T-helper 17 cell (primary cell): ENCODE results near the gene RARB. TPM values are rescaled to one million over a fixed set of nuclear protein-coding genes. Genes with fewer than 3 reads are reported as not detected.

ENCODE experiments used
- ATAC-seq: fragments of 150-1000 bp; cut with Tn5 transposase; 2 replicates; pipeline ENCODE4 v1.10.0; 2021; ENCODE audit warnings: mild to moderate bottlenecking, moderate library complexity
- DNase-seq, 3 donors: peaks; one replicate each; pipeline versions ENCODE4 v3.0.0 to v3.0.0-alpha.2; 2020 to 2021
- H3K9me3 ChIP-seq: one replicate; pipeline ENCODE4 v1.7.0; 2013; ENCODE audit warnings: low read length, mild to moderate bottlenecking; ENCODE audit not compliant: control insufficient read depth, poor library complexity, severe bottlenecking
- H3K27ac Mint-ChIP-seq: one replicate; pipeline ENCODE4 v1.8.0; 2022; ENCODE audit warnings: mild to moderate bottlenecking, moderate library complexity, mixed read lengths
- H3K27me3 Mint-ChIP-seq: one replicate; pipeline ENCODE4 v1.8.0; 2022; ENCODE audit warnings: mixed read lengths
- H3K36me3 Mint-ChIP-seq: one replicate; pipeline ENCODE4 v1.8.0; 2022; ENCODE audit warnings: low read depth, mixed read lengths
- H3K4me1 Mint-ChIP-seq: one replicate; pipeline ENCODE4 v1.8.0; 2022; ENCODE audit warnings: mild to moderate bottlenecking, mixed read lengths
- H3K4me3 Mint-ChIP-seq: one replicate; pipeline ENCODE4 v1.8.0; 2022; ENCODE audit warnings: mild to moderate bottlenecking, moderate library complexity, mixed read lengths
- total RNA-seq, 4 donors: library from RNA in 2 of 4; stranded (reverse) in 2 of 4; gene quantifications; one replicate each; pipeline ENCODE4 v1.2.3 and lab custom pipeline; 2022 to 2026

The RARB gene
- total RNA-seq, 2 donors from 2014 or later, result not detected

DNA sequence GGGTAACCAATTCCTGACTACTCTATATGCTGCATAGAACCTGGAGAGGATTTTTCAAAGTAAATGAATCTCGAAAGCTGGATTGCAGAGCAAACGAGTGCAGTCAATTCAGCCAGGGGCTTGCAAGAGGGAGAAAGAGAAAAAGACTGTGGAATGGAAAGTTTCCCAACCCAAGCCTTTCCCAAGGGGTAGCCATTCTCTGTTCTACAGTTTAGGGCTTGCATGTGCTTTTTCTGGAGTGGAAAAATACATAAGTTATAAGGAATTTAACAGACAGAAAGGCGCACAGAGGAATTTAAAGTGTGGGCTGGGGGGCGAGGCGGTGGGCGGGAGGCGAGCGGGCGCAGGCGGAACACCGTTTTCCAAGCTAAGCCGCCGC lies 511 bp upstream of the RARB start:
- Mint-ChIP-seq H3K36me3 (no peaks in the 10 kb centered on the region), H3K27ac (no peak overlapping the region), H3K4me3 (peak overlapping the region; percentile 49), H3K4me1 (peaks cover 4% of the 10 kb centered on the region), H3K27me3 (peaks cover 71% of the 10 kb centered on the region)
- no peak for ATAC-seq
- H3K9me3 ChIP-seq, result no peaks in the 10 kb centered on the region
- no peak for DNase-seq

DNA sequence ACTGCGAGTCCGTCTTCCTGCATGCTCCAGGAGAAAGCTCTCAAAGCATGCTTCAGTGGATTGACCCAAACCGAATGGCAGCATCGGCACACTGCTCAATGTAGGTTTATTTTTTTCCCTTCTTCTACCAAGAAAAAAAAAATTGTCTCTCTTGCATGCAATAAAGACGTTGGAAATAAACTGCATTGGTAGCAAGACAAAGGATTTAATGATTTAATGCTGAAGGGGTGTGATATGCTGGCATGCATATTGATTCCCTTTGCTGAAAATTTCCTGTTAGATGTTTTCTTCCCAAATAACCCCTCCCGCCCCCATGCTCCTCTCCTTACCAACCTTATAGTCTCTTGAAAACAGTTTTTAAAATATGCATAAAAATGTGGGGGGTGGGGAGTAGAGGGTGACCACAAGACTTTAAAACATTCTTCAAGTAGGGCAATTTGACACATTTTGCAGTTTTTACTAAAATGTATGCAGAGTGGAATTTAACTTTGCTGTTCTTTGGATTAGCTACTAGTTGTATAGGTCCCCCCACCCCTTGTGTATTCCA lies 799 bp downstream of the RARB start:
- H3K4me1 Mint-ChIP-seq, result peaks cover 4% of the 10 kb centered on the region
- no peak overlapping the region for H3K4me3 Mint-ChIP-seq
- DNase-seq, result no peak
- no peaks in the 10 kb centered on the region for H3K36me3 Mint-ChIP-seq
- no peak overlapping the region for H3K27ac Mint-ChIP-seq
- no peak for ATAC-seq
- H3K9me3 ChIP-seq, result no peaks in the 10 kb centered on the region
- peaks cover 68% of the 10 kb centered on the region for H3K27me3 Mint-ChIP-seq

DNA sequence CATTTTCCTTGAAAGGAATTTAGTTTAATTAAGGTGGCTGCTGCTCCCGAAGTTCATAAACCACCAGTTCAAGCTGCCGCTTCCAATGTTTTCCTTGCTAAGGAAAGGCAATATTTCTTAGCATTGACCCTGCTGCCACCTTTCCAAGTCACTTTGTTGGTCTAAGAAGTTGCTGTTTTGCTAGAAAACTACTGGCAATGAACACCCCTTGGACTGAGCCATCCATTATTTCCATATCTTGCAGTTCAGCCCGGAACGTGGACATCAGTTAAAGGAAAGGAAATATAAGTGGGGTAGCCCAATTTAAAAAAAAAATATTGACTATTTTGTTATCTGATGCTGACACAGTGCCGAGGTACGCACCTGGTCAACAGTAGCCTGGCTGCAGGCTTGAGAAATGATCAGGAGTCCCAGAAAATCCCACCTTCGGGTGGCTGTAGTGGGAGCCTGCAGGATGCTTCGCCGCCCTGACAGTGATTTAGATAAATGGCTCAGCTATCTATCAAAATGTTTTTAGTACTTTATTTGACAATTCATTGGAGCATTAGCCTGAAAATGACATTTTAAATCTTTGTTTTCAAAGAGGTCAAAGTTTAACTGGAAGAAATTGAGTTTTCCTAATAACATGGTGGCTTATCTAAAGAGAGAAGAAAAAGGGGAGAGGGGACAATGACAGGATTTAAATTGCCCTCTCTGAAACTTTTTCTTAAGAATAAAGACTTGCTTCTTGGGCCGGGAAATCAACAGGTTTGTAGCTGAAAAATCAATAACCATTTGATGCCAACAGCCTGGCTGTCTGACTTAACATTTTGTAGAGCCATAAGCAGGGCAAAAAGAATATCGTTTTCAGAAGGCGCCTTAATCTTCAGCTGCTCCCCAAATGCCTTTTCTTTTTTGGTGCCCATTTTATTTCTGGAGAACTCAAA lies 1.6 kb downstream of the RARB start:
- no peak overlapping the region for H3K27ac Mint-ChIP-seq
- no peak overlapping the region for H3K4me3 Mint-ChIP-seq
- H3K27me3 Mint-ChIP-seq, result peaks cover 63% of the 10 kb centered on the region
- peaks cover 4% of the 10 kb centered on the region for H3K4me1 Mint-ChIP-seq
- ATAC-seq, result no peak
- no peaks in the 10 kb centered on the region for H3K36me3 Mint-ChIP-seq
- H3K9me3 ChIP-seq, result no peaks in the 10 kb centered on the region
- DNase-seq, result no peak

DNA sequence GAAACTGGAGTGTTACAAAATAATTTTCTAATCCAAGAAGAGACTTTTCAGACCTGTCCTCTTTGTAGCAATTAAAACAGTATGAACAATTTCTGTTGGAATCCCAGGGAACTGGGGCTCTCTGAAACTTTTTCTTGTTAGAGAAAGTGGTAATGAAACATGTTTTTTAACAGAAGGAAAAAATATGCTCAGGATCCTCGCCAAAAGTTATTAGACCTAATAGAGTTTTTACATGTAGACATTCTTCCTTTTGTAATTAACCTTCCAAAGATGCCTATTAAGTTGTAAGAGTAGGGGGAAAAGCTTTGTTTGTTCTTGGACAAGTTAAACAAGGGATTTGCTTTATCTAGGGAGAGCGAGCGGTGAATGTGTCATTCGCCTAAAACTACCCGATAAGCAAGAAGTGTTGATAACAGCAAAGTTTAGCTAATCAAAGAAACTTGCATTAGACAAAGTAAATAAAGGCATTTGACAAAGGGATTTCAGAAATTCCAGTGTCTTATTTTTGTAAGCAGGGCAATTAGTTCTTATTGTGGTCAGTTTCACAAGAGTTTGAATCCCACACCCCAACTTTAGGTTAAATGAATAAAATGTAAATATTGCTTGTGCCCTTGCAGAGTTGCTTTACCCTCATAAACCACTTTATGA lies 2.3 kb downstream of the RARB start:
- Mint-ChIP-seq H3K4me3 (no peak overlapping the region), H3K36me3 (no peaks in the 10 kb centered on the region), H3K4me1 (peaks cover 4% of the 10 kb centered on the region), H3K27ac (no peak overlapping the region), H3K27me3 (peaks cover 55% of the 10 kb centered on the region)
- DNase-seq (no peak), ATAC-seq (no peak)
- H3K9me3 ChIP-seq, result no peaks in the 10 kb centered on the region

DNA sequence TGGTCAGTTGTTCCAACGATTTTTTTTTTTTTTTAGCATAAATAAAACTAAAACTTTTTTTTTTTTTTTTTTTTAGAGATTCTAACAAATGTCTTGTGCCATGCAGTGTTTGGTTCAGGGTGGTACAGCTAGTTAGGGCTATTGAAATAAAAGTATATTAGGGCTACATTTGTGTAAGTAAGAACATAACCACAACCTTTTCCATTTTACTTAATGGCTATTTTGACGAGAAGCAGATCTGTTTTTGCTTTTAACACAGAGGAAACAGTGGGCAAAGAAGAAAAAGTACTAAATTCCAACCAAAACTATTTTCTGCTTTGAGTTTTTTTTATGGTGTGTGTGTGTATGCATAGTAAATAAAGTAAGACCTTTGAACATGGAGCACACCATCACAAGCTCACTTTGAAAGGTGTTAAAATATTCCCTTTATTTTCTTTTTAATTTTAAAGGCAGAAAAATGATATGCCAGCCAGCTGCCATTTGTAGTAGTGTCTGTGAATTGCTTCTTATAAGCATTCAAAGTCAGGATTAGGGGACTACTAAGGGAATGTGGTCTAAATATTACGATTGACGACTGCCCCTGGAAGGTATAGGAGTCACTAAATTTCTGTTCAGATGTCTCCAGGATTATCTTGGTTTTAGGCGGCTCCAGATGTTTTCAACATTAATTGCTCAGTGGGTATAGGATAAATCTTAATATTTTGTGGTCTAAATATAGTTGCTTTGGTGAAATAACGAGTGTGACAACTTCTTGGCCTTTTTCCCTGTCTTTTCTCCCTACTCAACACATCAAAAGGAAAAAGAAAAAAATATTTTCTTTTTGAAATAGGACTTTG lies 3.1 kb downstream of the RARB start:
- no peak for DNase-seq
- no peak overlapping the region for H3K4me3 Mint-ChIP-seq
- ATAC-seq, result no peak
- H3K27ac Mint-ChIP-seq, result no peak overlapping the region
- H3K36me3 Mint-ChIP-seq, result no peaks in the 10 kb centered on the region
- H3K4me1 Mint-ChIP-seq, result peaks cover 4% of the 10 kb centered on the region
- H3K9me3 ChIP-seq, result no peaks in the 10 kb centered on the region
- H3K27me3 Mint-ChIP-seq, result peaks cover 53% of the 10 kb centered on the region

DNA sequence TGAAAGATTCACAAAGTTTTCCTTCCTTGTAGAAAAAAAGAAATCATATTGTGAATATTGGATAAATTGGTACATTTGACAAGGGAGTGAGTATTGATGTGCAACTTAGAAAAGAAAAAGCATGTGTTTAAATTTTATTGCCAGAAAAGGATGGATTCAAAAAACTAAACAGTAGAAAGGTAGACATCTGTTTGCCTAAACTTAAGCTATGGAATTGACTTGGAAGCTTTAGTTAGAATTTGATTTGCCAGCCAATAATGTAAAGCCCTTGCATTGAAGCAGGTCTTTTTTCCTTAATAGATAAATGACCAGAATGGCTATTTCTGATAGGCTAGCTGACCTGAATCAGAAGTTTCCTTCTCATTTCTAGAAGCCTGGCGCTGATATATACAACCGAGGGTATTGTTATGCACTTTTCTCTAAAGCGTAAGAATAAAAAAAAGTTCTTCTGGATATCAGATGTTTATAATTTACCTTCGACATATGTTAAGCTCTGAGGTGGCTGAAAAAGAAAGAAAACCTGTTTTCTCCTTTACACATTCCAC lies 4.2 kb downstream of the RARB start:
- H3K27me3 Mint-ChIP-seq, result peaks cover 50% of the 10 kb centered on the region
- ATAC-seq, result no peak
- peaks cover 4% of the 10 kb centered on the region for H3K4me1 Mint-ChIP-seq
- no peaks in the 10 kb centered on the region for H3K36me3 Mint-ChIP-seq
- no peak overlapping the region for H3K4me3 Mint-ChIP-seq
- no peak for DNase-seq
- H3K9me3 ChIP-seq, result no peaks in the 10 kb centered on the region
- no peak overlapping the region for H3K27ac Mint-ChIP-seq

DNA sequence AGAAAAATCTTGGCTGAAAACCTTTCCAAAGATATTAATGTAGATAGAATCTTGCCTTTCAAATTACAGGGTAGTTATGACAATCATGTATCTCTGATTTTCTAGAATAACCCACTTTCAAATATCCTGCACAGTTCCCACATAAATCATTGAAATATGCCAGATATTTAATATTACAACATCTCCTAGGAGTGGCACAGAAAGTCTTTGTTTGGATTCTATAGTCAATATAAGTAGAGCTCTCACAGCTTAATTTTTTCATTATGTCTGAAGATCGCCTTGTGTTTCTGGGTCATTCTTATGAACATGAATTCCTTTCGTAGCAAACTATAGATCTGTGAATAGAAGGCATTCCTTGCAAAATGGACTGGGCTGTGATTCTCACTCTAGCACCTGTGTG lies 5.0 kb downstream of the RARB start:
- DNase-seq (no peak), ATAC-seq (no peak)
- H3K27ac Mint-ChIP-seq, result no peak overlapping the region
- peaks cover 2% of the 10 kb centered on the region for H3K4me1 Mint-ChIP-seq
- no peak overlapping the region for H3K4me3 Mint-ChIP-seq
- H3K27me3 Mint-ChIP-seq, result peaks cover 49% of the 10 kb centered on the region
- H3K36me3 Mint-ChIP-seq, result no peaks in the 10 kb centered on the region
- no peaks in the 10 kb centered on the region for H3K9me3 ChIP-seq

DNA sequence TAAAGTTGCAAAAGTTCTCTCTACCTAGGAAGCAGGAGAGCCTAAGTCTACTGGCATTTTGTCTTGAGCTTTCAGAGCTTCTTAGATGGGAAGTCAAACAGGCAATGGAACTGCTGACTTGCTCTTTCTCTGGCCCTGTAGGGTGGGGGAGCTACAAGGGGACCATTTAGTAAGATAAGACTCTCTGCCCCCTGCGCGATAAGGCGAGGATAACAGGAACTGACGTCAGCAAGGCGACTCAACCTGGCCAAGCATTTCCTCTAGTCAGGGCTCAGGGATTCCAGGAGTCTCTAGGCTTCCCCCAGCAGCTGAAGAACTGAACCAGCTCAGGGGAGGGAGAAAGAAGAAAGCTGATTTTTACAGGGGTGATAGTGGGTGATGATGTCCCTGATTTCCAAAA lies 5.8 kb downstream of the RARB start:
- H3K9me3 ChIP-seq, result no peaks in the 10 kb centered on the region
- H3K36me3 Mint-ChIP-seq, result no peaks in the 10 kb centered on the region
- no peak overlapping the region for H3K4me3 Mint-ChIP-seq
- no peak overlapping the region for H3K27ac Mint-ChIP-seq
- DNase-seq (no peak), ATAC-seq (no peak)
- peaks cover 46% of the 10 kb centered on the region for H3K27me3 Mint-ChIP-seq
- no peaks in the 10 kb centered on the region for H3K4me1 Mint-ChIP-seq

DNA sequence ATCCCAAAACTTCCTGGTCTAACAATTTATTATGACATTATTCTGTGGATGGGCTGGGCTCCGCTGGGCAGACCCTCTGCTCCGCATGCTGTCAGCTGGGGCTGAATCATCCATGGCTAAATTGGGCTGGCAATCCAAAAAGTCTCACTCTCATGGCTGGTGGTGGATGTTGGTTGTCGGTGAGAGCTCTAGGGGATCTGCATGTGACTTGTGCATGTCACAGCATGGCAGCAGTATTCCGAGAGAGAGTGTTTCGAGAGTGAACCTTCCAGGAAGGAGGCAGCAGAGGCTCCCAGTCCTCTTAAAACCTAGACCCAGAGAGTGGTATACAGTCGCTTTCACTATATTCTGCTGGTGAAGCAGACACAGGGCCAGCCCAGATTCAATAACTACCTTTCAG lies 9.9 kb downstream of the RARB start:
- no peaks in the 10 kb centered on the region for H3K9me3 ChIP-seq
- DNase-seq, result no peak
- H3K36me3 Mint-ChIP-seq, result no peaks in the 10 kb centered on the region
- H3K4me3 Mint-ChIP-seq, result no peak overlapping the region
- no peak overlapping the region for H3K27ac Mint-ChIP-seq
- H3K4me1 Mint-ChIP-seq, result no peaks in the 10 kb centered on the region
- peaks cover 29% of the 10 kb centered on the region for H3K27me3 Mint-ChIP-seq
- ATAC-seq, result no peak

DNA sequence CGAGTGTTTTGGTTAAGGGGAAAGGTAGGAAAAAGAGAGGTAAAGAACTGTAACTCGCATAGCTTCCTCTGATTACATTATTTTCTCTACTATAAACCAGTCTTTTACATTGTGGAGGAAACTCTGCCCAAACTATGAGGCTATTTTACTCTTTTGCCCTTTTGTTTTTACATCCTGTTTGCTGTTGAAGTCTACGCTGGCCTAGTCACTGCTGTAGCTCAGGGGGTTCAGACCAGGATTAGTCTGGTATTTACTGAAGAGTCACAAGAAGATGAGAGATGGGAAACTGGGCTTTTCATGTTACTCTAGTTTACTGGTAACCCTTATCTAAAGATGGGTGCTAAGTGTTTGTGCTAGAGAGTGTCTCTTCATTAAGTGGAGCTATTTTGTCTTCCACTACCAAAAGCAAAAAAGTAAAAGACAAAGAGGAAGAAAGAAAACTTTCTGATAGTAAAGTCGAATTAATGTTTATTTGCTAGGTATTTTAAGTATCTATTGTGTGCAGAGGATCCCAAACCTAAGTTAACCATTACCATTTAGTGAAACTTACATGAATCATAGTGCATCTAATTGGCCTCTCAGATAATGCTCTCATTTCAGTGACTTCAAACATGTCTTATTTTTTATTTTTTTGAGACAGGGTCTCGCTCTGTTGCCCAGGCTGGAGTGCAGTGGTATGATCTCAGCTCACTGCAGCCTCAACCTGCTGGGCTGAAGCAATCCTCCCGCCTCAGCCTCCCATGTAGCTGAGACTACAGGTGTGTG lies 10.9 kb downstream of the RARB start:
- Mint-ChIP-seq H3K27ac (no peak overlapping the region), H3K4me1 (no peaks in the 10 kb centered on the region), H3K27me3 (peaks cover 29% of the 10 kb centered on the region), H3K36me3 (no peaks in the 10 kb centered on the region), H3K4me3 (no peak overlapping the region)
- H3K9me3 ChIP-seq, result no peaks in the 10 kb centered on the region
- ATAC-seq (no peak), DNase-seq (no peak)

DNA sequence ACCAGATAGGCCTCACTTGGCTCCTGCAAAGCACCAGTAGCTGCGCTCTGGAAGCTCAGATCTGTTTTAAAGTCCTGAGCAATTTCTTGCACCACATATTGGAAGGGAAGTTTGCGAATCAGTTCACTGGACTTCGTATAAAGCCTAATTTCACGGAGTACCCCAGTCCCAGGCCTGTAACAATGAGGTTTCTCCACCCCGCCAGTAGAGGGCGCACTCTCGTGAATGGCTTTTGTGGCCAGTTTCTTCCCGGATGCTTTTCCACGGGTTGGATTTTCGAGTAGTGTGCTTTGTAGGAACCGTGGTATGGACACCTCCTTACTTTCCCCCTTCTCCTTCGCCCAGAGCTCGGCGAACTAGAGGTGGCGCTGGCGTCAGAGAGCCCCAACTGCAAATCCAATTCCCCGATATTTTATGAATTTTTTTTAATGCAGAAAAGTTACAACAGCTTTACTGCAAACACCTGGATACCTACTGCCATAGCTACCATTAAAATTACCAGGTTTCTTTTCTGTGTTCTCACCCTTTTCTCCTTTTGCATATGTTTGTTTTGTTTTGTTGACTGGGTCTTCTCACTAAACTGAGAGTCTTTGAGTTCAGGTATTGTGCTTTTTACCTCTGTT lies 13.3 kb downstream of the RARB start:
- H3K4me3 Mint-ChIP-seq, result no peak overlapping the region
- H3K27me3 Mint-ChIP-seq, result peaks cover 24% of the 10 kb centered on the region
- no peaks in the 10 kb centered on the region for H3K36me3 Mint-ChIP-seq
- peak in 2 of 3 donors; percentile 8 to 12 for DNase-seq
- no peak overlapping the region for H3K27ac Mint-ChIP-seq
- H3K4me1 Mint-ChIP-seq, result no peaks in the 10 kb centered on the region
- no peak for ATAC-seq
- H3K9me3 ChIP-seq, result no peaks in the 10 kb centered on the region

DNA sequence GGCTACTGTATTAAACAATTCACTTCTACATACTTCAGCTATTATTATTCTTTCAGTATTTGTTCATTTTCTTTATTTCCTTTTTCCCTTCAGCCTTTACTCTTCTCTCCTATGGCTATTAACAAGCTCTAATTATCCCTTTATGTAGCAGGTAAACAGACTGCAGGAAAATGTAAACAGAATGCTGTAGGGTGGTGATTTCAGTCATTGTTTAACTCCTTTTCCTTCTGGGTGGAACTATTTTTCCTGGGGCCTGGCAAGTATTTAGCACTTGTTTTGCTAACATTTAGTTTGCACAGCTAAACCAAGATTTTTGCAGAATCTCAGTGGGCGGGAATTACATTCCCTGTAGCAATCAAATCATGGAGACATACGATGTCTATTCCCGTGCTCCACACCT lies 14.4 kb downstream of the RARB start:
- Mint-ChIP-seq H3K36me3 (no peaks in the 10 kb centered on the region), H3K27ac (no peak overlapping the region), H3K27me3 (peaks cover 16% of the 10 kb centered on the region), H3K4me1 (no peaks in the 10 kb centered on the region), H3K4me3 (no peak overlapping the region)
- H3K9me3 ChIP-seq, result no peaks in the 10 kb centered on the region
- ATAC-seq, result no peak
- no peak for DNase-seq
